AG04450 (cell line): ENCODE data around the gene FADS1. TPM values are rescaled to one million over a fixed set of nuclear protein-coding genes. Genes with fewer than 3 reads are reported as not detected.

Experiments
- CTCF ChIA-PET: fragments of 300-600, 350-600 bp; formaldehyde crosslinking; extraction: SDS; loops from one replicate; lab custom pipeline; 2022; ENCODE audit warnings: antibody characterized with exemption, inconsistent platforms; lab: Charles Lee
- POLR2A ChIA-PET: fragments of 350-600 bp; formaldehyde crosslinking; extraction: SDS; loops from one replicate; lab custom pipeline; 2021; ENCODE audit warnings: antibody characterized with exemption, inconsistent platforms; lab: Yijun Ruan, JAX
- DNase-seq: peaks from one replicate; pipeline ENCODE4 v3.0.0-alpha.2; 2011; ENCODE audit warnings: low read depth, low spot score
- H3K27ac ChIP-seq: one replicate; pipeline ENCODE4 v1.5.1; 2012; ENCODE audit warnings: low read depth, low read length, control low read depth
- H3K27me3 ChIP-seq: one replicate; pipeline ENCODE4 v1.6.0; 2012; ENCODE audit warnings: low read length; ENCODE audit not compliant: control insufficient read depth, insufficient read depth
- H3K4me3 ChIP-seq: 2 replicates; pipeline ENCODE4 v1.5.1; 2011; ENCODE audit warnings: mild to moderate bottlenecking, low read depth, low read length, control low read depth
- H3K9me3 ChIP-seq: 2 replicates; pipeline ENCODE4 v1.5.1; 2012; ENCODE audit warnings: low read length; ENCODE audit not compliant: control insufficient read depth, insufficient read depth
- CTCF ChIP-seq: IDR thresholded peaks from 2 replicates; pipeline ENCODE4 v1.5.1; 2011; ENCODE audit warnings: low read depth, low read length, control low read depth, inconsistent platforms
- polyA plus RNA-seq: library from polyadenylated mRNA; depleted of rRNA; stranded (reverse); fragments of >200 nt; gene quantifications from 2 replicates; pipeline ENCODE4 v1.2.3, GENCODE V29; 2011

FADS1 gene
- polyA plus RNA-seq, 1 experiment, result 50.4 TPM

GRCh38 chr11:61832207-61832606, 15.4 kb upstream of the FADS1 start:
- no peak for DNase-seq
- H3K4me3 ChIP-seq, result no peak overlapping the region
- TF ChIP-seq CTCF, result no peak
- H3K27ac ChIP-seq, result no peak overlapping the region
- ChIA-PET CTCF (no interaction called here), POLR2A (no interaction called here)
- no peaks in the 10 kb centered on the region; the same call in 1 of the 2 replicates for H3K9me3 ChIP-seq
- no peaks in the 10 kb centered on the region for H3K27me3 ChIP-seq

DNA sequence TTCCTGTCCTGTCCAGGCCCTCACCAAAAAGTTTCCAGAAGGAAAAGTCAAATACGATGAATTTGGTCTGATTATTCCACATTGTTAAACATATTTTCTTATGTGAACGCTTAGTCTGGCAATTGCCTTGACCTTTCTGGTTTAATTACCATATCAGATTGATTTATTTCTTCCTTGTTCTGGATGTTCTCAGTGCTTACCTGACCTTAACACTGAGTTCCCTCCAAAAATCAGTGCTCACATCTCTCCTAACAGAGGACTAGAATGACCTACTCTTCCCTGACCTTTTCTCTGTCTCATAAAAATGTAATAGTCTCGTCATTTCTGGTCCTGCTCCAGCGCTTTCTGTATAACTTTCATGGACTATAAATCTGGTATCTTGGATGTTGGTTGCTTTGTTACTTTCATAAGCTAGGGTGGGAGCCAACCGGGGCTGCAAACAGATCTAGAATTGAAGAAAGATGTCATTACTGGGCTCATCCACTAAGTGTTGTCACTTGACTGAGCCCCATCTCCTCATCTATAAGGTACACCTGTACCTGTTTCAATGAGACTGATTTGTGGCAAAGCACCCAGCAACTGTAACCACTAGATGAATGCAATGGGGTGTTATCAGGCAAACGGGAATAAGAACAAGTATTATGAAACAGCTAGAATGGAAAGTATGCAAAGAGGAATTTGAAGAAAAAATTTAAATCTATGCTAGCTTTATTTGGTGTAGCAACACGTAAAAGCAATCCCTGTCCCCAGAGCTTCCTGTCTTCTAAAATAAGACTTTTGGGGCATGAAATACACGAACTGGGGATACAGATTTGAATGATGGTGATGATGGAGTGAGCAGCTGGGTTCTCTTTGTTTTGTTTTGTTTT, 13.7 kb upstream of the FADS1 start:
- ChIA-PET CTCF (interaction anchor here (0.9 to 1.6 kb wide), 4 partner anchors 13 to 277 kb away, joined by 3 to 7 read pairs (median 5); no protein-coding TSS in a partner anchor), POLR2A (interaction anchor here (2.7 kb wide), 1 partner anchor 14 kb away, joined by 29 read pairs; the partner anchor contains the start of gene FADS1)
- no peak for DNase-seq
- H3K27ac ChIP-seq, result no peak overlapping the region
- H3K9me3 ChIP-seq, result no peaks in the 10 kb centered on the region; the same call in 1 of the 2 replicates
- no peaks in the 10 kb centered on the region for H3K27me3 ChIP-seq
- no peak for TF ChIP-seq CTCF
- peak overlapping the region; percentile 87 for H3K4me3 ChIP-seq

GRCh38 chr11:61829806-61830205, 13.0 kb upstream of the FADS1 start:
- H3K27ac ChIP-seq, result no peak overlapping the region
- H3K9me3 ChIP-seq, result no peaks in the 10 kb centered on the region; the same call in 1 of the 2 replicates
- no peak for TF ChIP-seq CTCF
- H3K27me3 ChIP-seq, result no peaks in the 10 kb centered on the region
- DNase-seq, result no peak
- CTCF ChIA-PET, result interaction anchor here (0.9 to 1.4 kb wide), 4 partner anchors 12 to 40 kb away, joined by 3 to 5 read pairs (median 5); no protein-coding TSS in a partner anchor
- H3K4me3 ChIP-seq, result peak overlapping the region; percentile 87
- POLR2A ChIA-PET, result interaction anchor here (2.7 kb wide), 1 partner anchor 14 kb away, joined by 29 read pairs; the partner anchor contains the start of gene FADS1

DNA sequence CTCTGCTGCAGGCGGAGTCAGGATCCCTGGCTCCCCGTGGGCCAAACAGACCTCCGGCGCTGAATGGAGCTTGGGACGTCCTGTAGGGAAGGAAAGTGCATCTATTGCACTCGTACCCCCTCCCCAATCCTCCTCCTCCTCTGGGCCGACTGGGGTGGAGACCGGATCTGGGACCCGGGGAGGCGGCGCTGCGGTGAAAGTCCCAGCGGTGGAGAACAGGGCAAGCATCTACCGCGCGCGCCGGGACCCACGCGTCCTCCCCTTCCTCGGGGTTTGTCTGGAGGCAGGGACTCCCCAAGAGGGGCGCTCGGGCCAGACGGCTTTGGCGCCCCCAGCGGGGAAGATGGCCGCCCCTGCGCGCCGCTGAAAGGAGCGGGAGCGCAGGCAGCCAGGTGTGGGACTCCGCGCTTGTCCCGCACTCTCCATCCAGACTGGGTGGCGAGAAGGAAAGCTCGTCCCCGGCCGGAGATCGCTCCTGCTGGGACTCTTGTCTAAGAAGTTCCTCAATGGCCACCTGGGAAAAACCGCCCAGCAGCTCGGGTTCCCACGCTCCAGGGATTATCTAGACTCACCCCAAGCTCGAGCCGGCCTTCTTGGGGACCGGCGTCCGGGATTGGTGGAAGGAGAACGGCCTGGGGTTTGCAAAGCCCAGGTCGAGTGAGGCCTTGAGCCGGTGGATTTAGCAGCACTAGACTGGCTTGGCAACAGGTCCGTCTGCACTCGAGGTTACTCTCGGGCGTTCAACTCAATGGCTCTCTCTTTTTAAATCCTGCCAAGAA, 12.0 kb upstream of the FADS1 start:
- no peaks in the 10 kb centered on the region for H3K27me3 ChIP-seq
- peak overlapping the region; percentile 87 for H3K4me3 ChIP-seq
- H3K27ac ChIP-seq, result peak overlapping the region; percentile 47
- peak; percentile 62 for TF ChIP-seq CTCF
- ChIA-PET CTCF (interaction anchor here (1.0 to 1.8 kb wide), 7 partner anchors 9 to 140 kb away, joined by 3 to 11 read pairs (median 5); no protein-coding TSS in a partner anchor), POLR2A (interaction anchor here (2.7 kb wide), 1 partner anchor 13 kb away, joined by 29 read pairs; the partner anchor contains the start of gene FADS1)
- no peaks in the 10 kb centered on the region for H3K9me3 ChIP-seq
- no peak for DNase-seq
